GM12878 (cell line): ENCODE measurements around the gene LRRC75B.

ENCODE experiments used
- CHD4 ChIP-seq: fragments of 200-600 bp; sonication (generic); IDR thresholded peaks from 2 replicates; pipeline ENCODE4 v1.6.1; 2016; ENCODE audit warnings: mild to moderate bottlenecking
- EP300 ChIP-seq, 2 experiments: fragments of 150-350 bp in 1 of 2; IDR thresholded peaks; 2 replicates each; pipeline ENCODE4 v1.6.1; 2011 to 2012; ENCODE audit warnings: low read depth in 2 of 2, low read length in 2 of 2, borderline replicate concordance in 1 of 2, improper control_type of control experiment in 1 of 2, inconsistent platforms in 1 of 2; ENCODE audit not compliant: control insufficient read depth in 1 of 2
- MTA2 ChIP-seq: fragments of 450-650 bp; IDR thresholded peaks from 2 replicates; pipeline ENCODE4 v1.6.1; 2016; ENCODE audit warnings: low read depth, mild to moderate bottlenecking, moderate library complexity

GRCh38 chr22:24582056-24582814 lies 10.6 kb downstream of the LRRC75B start:
- TF ChIP-seq MTA2, result no peak
- TF ChIP-seq CHD4, result no peak
- no peak for TF ChIP-seq EP300 (IDR thresholded peaks at IDR 0.05; ENCODE audit: borderline replicate concordance in 1 of 2, control insufficient read depth in 1 of 2, low read depth in 2 of 2, low read length in 2 of 2)
